Measurements from ENCODE around the gene ZNF460. TPM values are rescaled to one million over a fixed set of nuclear protein-coding genes. Genes with fewer than 3 reads are reported as not detected.

Gene ZNF460
- total RNA-seq, 1 donor from 2014 or later, result 24.0 TPM

- no peak overlapping the region for H3K27ac ChIP-seq (replicated peaks)
- H3K4me3 ChIP-seq, result no peak overlapping the region
- no peak for DNase-seq
- H3K27me3 ChIP-seq (ENCODE audit: low read depth), result no peaks in the 10 kb centered on the region
- H3K4me1 ChIP-seq, result no peaks in the 10 kb centered on the region
- no peak for TF ChIP-seq CTCF (IDR thresholded peaks at IDR 0.05; ENCODE audit: borderline replicate concordance)
- H3K9me3 ChIP-seq (replicated peaks), result peaks cover 64% of the 10 kb centered on the region
- H3K36me3 ChIP-seq, result peaks cover 97% of the 10 kb centered on the region
- intact Hi-C loops (cut with micrococcal nuclease), result no loop called here
Measured at GRCh38 chr19:57293719-57294118, 13.4 kb downstream of the ZNF460 start.

GRCh38 chr19:57302020-57302465, 21.8 kb downstream of the ZNF460 start:
- DNase-seq, result no peak
- Histone ChIP-seq H3K27ac (replicated peaks) (peak overlapping the region; percentile 20), H3K4me1 (peaks cover 21% of the 10 kb centered on the region)

GRCh38 chr19:57302727-57303401, 22.6 kb downstream of the ZNF460 start:
- intact Hi-C loops (cut with micrococcal nuclease), result no loop called here
- no peaks in the 10 kb centered on the region for H3K27me3 ChIP-seq (ENCODE audit: low read depth)
- TF ChIP-seq CTCF (IDR thresholded peaks at IDR 0.05; ENCODE audit: borderline replicate concordance), result no peak
- no peaks in the 10 kb centered on the region for H3K9me3 ChIP-seq (replicated peaks)
- H3K27ac ChIP-seq (replicated peaks), result no peak overlapping the region
- peaks cover 21% of the 10 kb centered on the region for H3K4me1 ChIP-seq
- H3K36me3 ChIP-seq, result peaks cover 61% of the 10 kb centered on the region
- no peak overlapping the region for H3K4me3 ChIP-seq
- DNase-seq, result no peak

More at GRCh38 chr19:57302020-57302465, 21.8 kb downstream of the ZNF460 start:
- intact Hi-C loops (cut with micrococcal nuclease), result no loop called here
- Histone ChIP-seq H3K4me3 (no peak overlapping the region), H3K36me3 (peaks cover 69% of the 10 kb centered on the region), H3K27me3 (ENCODE audit: low read depth) (no peaks in the 10 kb centered on the region), H3K9me3 (replicated peaks) (no peaks in the 10 kb centered on the region)
- no peak for TF ChIP-seq CTCF (IDR thresholded peaks at IDR 0.05; ENCODE audit: borderline replicate concordance)

- intact Hi-C loops (cut with micrococcal nuclease), result no loop called here
- no peak overlapping the region for H3K27ac ChIP-seq (replicated peaks)
- peaks cover 40% of the 10 kb centered on the region for H3K36me3 ChIP-seq
- no peaks in the 10 kb centered on the region for H3K27me3 ChIP-seq (ENCODE audit: low read depth)
- H3K9me3 ChIP-seq (replicated peaks), result no peaks in the 10 kb centered on the region
- peaks cover 21% of the 10 kb centered on the region for H3K4me1 ChIP-seq
- no peak overlapping the region for H3K4me3 ChIP-seq
- TF ChIP-seq CTCF (IDR thresholded peaks at IDR 0.05; ENCODE audit: borderline replicate concordance), result no peak
- DNase-seq, result no peak
Measured at GRCh38 chr19:57305056-57305455, 24.8 kb downstream of the ZNF460 start.

GRCh38 chr19:57308514-57308913, 28.2 kb downstream of the ZNF460 start:
- H3K4me1 ChIP-seq, result peaks cover under 1% of the 10 kb centered on the region
- no peaks in the 10 kb centered on the region for H3K9me3 ChIP-seq (replicated peaks)
- no peaks in the 10 kb centered on the region for H3K27me3 ChIP-seq (ENCODE audit: low read depth)
- no peak overlapping the region for H3K27ac ChIP-seq (replicated peaks)
- intact Hi-C loops (cut with micrococcal nuclease), result no loop called here
- no peak overlapping the region for H3K4me3 ChIP-seq
- peaks cover 12% of the 10 kb centered on the region for H3K36me3 ChIP-seq
- no peak for DNase-seq
- TF ChIP-seq CTCF (IDR thresholded peaks at IDR 0.05; ENCODE audit: borderline replicate concordance), result no peak
